ENCODE data around the gene C2CD4D. TPM values are rescaled to one million over a fixed set of nuclear protein-coding genes. Genes with fewer than 3 reads are reported as not detected.
"Not testable (repeated sequence)": the region's sequence is repeated elsewhere in the genome, so short reads cannot be mapped to it uniquely, and the experiment has no call there.

C2CD4D gene
- not detected in 2 replicates for total RNA-seq (2014; rRNA removed; shearing (Covaris generic))

DNA sequence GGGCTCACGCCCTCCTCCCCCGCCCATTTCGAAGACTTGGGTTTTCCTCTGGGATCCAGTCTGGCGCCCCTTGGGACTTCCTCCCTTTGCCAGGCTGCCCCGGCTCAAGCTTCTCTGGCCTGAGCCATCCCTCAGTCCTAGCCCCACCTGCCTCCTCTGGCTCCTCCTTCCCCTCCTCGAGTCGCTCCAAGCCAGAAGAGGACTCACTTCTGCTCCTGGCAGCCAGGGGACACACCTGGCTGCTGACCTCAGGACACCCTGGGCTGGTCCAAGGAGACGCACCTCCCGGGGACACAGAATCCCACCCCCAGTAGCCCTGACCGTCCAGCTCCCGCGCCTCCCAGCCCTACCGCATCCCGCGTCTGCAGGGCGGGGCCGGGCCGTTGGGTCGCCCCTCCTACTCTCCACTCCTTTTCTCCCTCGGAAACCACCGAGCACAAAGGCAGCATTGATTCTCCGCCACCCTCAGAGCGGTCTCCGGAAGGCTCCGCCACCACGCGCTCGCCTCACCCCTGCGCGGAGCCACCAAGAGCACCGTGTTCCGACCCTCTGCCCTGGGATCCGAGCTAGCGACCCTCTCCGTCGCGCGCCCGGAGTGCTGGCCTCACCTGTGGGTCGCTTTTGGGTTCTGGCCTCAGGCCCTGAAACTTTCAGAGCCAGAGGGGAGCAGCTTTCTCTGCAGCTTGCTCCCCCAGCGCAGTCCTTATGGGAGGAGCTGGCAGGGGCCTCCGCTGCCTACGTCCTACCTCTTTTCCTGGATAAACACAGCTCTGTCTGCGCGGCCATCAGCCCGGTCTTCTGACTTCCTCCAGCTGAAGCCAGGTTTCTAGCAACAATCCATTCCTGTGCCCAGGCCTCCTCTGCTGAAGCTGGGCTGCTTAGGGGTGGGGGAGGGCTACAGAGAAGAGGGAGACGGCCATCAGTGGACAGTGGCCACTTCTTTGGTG is at the start of gene C2CD4D:
Gene C2CD4D, minus strand, starts transcription at position 364 of the 947 bp plus-strand sequence. CDS start 831 bp downstream, outside the sequence.
- H3K4me1 ChIP-seq (replicated peaks): peaks cover 27% of the 10 kb centered on the region
- no peaks in the 10 kb centered on the region for H3K9me3 ChIP-seq (replicated peaks)
- DNase-seq (ENCODE audit: low read depth in 1 of 2, low spot score in 2 of 2): peak; percentile 51 to 67
- H3K27ac ChIP-seq: peak within 1 kb of the TSS; percentile 57
- H3K27me3 ChIP-seq (replicated peaks): no peaks in the 10 kb centered on the region
- H3K4me3 ChIP-seq: peak within 1 kb of the TSS; percentile 37
- no peaks in the 10 kb centered on the region for H3K36me3 ChIP-seq

- DNase-seq (ENCODE audit: low read depth in 1 of 2, low spot score in 2 of 2): no peak
- no peak overlapping the region for H3K27ac ChIP-seq
- peaks cover 31% of the 10 kb centered on the region for H3K4me1 ChIP-seq (replicated peaks)
- H3K9me3 ChIP-seq (replicated peaks): no peaks in the 10 kb centered on the region
- no peaks in the 10 kb centered on the region for H3K27me3 ChIP-seq (replicated peaks)
- H3K36me3 ChIP-seq: peaks cover 32% of the 10 kb centered on the region
- no peak overlapping the region for H3K4me3 ChIP-seq
Observed at GRCh38 chr1:151888972-151889570, 49.5 kb upstream of the C2CD4D start.

- Histone ChIP-seq H3K27ac (no peak overlapping the region), H3K9me3 (replicated peaks) (no peaks in the 10 kb centered on the region), H3K4me1 (replicated peaks) (peaks cover 10% of the 10 kb centered on the region), H3K36me3 (peaks cover 23% of the 10 kb centered on the region), H3K27me3 (replicated peaks) (no peaks in the 10 kb centered on the region), H3K4me3 (no peak overlapping the region)
- peak in 1 of 2 experiments; percentile 51 for DNase-seq (ENCODE audit: low read depth in 1 of 2, low spot score in 2 of 2)
Observed at GRCh38 chr1:151887028-151887427, 47.4 kb upstream of the C2CD4D start.

DNA sequence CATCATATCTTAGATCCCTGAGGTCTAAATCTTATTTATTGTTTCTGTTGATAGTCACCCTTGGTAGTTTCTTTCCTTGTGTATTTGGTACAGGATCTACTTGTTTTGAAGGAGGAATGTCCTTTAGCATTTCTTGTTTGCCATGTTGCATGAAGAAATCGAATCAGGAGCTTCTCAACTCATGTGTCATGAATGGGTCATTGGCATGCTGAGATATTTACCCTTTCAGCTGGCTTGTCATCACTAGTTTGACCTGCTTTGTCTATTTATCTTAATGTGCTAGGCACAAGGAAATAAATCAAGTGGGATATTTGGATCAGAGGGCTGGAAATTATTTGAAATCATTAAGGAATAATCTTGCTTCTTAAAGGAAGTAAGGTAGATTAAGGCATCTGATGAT is 45.9 kb upstream of the C2CD4D start:
- H3K4me1 ChIP-seq (replicated peaks): no peaks in the 10 kb centered on the region
- DNase-seq (ENCODE audit: low read depth in 1 of 2, low spot score in 2 of 2): no peak
- no peaks in the 10 kb centered on the region for H3K27me3 ChIP-seq (replicated peaks)
- H3K27ac ChIP-seq: no peak overlapping the region
- no peaks in the 10 kb centered on the region for H3K9me3 ChIP-seq (replicated peaks)
- H3K36me3 ChIP-seq: peaks cover 16% of the 10 kb centered on the region
- no peak overlapping the region for H3K4me3 ChIP-seq

- H3K9me3 ChIP-seq (replicated peaks); H3K27me3 ChIP-seq (replicated peaks); H3K4me3 ChIP-seq; DNase-seq (ENCODE audit: low read depth in 1 of 2, low spot score in 2 of 2); H3K27ac ChIP-seq; H3K4me1 ChIP-seq (replicated peaks): not testable (repeated sequence)
- H3K36me3 ChIP-seq: peaks cover 14% of the 10 kb centered on the region
Observed at GRCh38 chr1:151884879-151885278, 45.3 kb upstream of the C2CD4D start.

DNA sequence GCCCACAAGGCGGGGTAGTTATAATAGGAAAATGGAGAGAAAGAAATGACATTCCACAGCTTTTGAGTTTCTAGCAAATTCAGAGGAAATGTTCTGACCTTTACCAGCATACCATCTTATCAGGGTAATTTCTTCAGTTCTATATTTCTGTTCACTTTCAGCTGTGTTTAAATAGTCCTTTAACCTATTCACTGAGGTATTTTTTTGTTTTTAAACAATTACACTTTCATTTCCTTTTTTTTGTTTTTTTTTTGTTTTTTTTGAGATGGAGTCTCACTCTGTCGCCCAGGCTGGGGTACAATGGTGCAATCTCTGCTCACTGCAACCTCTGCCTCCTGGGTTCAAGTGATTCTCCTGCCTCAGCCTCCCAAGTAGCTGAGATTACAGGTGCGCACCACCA is 44.8 kb upstream of the C2CD4D start:
- DNase-seq (ENCODE audit: low read depth in 1 of 2, low spot score in 2 of 2); H3K9me3 ChIP-seq (replicated peaks); H3K4me1 ChIP-seq (replicated peaks); H3K27me3 ChIP-seq (replicated peaks); H3K27ac ChIP-seq; H3K4me3 ChIP-seq: not testable (repeated sequence)
- peaks cover 13% of the 10 kb centered on the region for H3K36me3 ChIP-seq

DNA sequence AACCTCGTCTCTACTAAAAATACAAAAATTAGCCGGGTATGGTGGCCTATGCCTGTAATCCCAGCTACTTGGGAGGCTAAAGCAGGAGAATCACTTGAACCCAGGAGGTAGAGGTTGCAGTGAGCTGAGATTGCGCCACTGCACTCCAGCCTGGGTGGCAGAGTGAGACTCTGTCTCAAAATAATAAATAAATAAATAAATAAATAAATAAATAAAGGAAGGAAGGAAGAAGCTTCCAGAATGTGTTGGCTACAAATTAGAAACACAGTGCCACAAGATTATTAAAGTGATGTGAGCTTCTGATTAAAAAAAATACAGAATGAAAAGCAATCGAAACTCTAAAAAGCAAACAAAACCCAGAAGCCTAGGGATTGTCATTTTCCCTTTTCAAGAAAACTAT is 44.3 kb upstream of the C2CD4D start:
- not testable (repeated sequence) for H3K4me1 ChIP-seq (replicated peaks); H3K36me3 ChIP-seq; H3K9me3 ChIP-seq (replicated peaks); H3K27me3 ChIP-seq (replicated peaks); H3K4me3 ChIP-seq; H3K27ac ChIP-seq; DNase-seq (ENCODE audit: low read depth in 1 of 2, low spot score in 2 of 2)

DNA sequence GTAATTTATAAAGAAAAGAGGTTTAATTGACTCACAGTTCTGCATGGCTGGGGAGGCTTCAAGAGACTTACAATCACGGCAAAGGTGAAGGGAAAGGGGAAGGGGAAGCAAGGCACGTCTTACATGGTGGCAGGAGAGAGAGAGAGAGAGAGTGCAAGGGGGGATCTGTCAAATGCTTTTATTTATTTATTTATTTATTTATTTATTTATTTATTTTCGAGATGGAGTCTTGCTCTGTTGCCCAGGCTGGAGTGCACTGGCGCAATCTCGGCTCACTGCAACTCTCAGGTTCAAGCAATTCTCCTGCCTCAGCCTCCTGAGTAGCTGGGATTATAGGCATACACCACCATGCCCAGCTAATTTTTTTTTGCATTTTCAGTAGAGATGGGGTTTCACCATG is 43.3 kb upstream of the C2CD4D start:
- not testable (repeated sequence) for H3K9me3 ChIP-seq (replicated peaks); DNase-seq (ENCODE audit: low read depth in 1 of 2, low spot score in 2 of 2); H3K4me3 ChIP-seq; H3K27ac ChIP-seq; H3K36me3 ChIP-seq; H3K4me1 ChIP-seq (replicated peaks); H3K27me3 ChIP-seq (replicated peaks)

DNA sequence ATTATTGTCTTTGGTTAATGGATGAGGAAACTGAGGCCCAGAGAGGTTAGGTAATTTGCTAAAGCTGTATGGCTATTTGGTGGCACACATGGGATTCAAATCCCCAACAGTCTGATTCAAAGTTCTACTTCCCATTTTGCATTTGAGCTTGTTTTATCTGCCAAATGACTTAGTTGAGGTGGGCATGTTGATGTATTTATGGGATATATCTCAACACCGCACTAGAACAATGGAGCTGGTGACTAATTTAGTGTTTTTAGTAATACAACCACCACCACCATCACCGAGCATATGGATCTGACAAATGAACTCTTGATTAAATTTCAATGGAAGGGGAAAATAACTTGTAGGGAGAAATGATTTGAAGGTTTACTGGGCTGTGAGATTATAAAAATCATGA is 42.8 kb upstream of the C2CD4D start:
- Histone ChIP-seq H3K36me3 (peaks cover 9% of the 10 kb centered on the region), H3K27me3 (replicated peaks) (no peaks in the 10 kb centered on the region), H3K4me1 (replicated peaks) (no peaks in the 10 kb centered on the region), H3K4me3 (no peak overlapping the region), H3K9me3 (replicated peaks) (no peaks in the 10 kb centered on the region), H3K27ac (no peak overlapping the region)
- no peak for DNase-seq (ENCODE audit: low read depth in 1 of 2, low spot score in 2 of 2)

- Histone ChIP-seq H3K4me1 (replicated peaks) (no peaks in the 10 kb centered on the region), H3K36me3 (peaks cover 13% of the 10 kb centered on the region), H3K27ac (no peak overlapping the region), H3K4me3 (no peak overlapping the region), H3K27me3 (replicated peaks) (no peaks in the 10 kb centered on the region), H3K9me3 (replicated peaks) (no peaks in the 10 kb centered on the region)
- DNase-seq (ENCODE audit: low read depth in 1 of 2, low spot score in 2 of 2): no peak
Observed at GRCh38 chr1:151881479-151881878, 41.9 kb upstream of the C2CD4D start.

DNA sequence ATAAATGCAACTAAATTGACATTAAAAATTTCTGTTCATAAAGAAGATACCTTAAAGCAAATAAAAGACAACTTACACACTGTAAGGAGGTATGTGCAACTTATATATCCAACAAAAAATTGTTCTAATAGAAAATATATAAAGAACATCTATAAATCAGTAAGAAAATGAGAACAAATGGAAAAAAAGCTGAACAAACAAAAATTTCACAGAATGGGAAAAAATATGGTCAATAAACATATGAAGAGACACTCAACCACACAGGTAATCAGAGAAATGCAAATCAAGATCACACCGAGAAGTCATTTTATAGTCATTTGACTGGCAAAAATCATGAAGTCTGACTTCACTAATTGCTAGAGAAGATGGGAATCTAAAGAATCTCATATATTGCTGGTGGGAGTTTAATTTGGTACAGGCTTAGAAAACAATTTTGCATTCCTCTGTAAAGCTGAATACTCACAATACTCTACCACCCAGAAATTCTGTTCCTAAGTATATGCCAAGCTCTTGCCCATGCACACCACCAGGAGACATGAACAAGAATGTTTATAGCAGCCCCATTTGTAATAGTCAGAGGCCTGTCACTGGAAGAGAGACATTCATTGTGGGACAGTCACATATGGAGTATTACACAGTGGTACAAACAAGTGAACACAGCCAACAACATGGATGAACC is 35.9 kb upstream of the C2CD4D start:
- Histone ChIP-seq H3K9me3 (replicated peaks) (no peaks in the 10 kb centered on the region), H3K4me3 (no peak overlapping the region), H3K27ac (no peak overlapping the region), H3K27me3 (replicated peaks) (no peaks in the 10 kb centered on the region), H3K36me3 (peaks cover 12% of the 10 kb centered on the region; the same call in 1 of the 2 replicates), H3K4me1 (replicated peaks) (no peaks in the 10 kb centered on the region)
- no peak for DNase-seq (ENCODE audit: low read depth in 1 of 2, low spot score in 2 of 2)

DNA sequence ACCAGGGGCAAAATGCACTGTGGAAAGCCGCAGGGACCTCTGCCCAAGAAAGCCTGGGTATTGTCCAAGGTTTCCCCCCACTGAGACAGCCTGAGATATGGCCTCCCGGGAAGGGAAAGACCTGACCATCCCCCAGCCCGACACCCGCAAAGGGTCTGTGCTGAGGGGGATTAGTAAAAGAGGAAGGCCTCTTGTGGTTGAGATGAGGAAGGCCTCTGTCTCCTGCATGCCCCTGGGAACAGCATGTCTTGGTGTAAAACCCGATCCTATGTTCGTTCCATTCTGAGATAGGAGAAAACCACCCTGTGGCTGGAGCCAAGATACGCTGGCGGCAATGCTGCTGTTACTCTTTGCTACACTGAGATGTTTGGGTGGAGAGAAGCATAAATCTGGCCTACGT is 33.2 kb upstream of the C2CD4D start:
- not testable (repeated sequence) for H3K4me3 ChIP-seq; H3K9me3 ChIP-seq (replicated peaks); DNase-seq (ENCODE audit: low read depth in 1 of 2, low spot score in 2 of 2); H3K27ac ChIP-seq; H3K4me1 ChIP-seq (replicated peaks); H3K27me3 ChIP-seq (replicated peaks)
- peaks cover 12% of the 10 kb centered on the region; the same call in 1 of the 2 replicates for H3K36me3 ChIP-seq

DNA sequence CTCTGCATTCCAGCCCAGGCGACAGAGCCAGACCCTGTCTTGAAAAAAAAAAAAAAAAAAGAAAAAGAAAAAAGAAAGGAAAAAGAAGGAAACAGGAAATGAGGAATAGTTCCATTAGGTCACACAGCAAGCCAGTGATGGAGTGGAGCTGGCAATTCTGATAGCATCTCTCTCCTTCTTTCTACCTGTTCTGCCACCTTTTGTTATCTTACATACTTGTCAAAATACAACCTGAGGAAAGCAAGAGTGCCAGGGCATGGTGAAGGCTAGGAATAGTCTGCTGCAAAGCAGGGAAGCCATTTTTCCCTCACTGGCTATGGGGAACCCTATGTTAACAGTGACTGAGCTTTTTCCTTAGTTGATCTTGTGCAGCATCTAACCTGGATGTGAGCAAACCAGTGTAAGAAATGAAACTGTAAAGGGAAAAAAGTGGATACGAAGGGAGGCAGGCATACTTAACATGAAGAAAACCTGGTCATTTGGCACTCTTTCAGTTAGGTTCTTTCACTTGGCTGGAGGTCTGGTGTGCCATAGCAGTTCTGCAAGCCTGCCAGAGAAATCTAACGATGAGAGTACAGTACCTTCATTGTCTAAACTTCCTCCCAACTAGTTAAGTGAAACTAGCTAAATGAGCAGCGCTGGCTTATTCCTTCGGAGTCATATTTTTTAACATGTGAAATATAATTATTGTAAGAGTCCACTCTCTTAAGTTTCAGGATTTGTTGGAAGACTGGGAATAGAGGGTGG is 31.8 kb upstream of the C2CD4D start:
- Histone ChIP-seq H3K36me3 (peaks cover 8% of the 10 kb centered on the region; the same call in 1 of the 2 replicates), H3K4me1 (replicated peaks) (peaks cover 11% of the 10 kb centered on the region), H3K4me3 (no peak overlapping the region), H3K27me3 (replicated peaks) (no peaks in the 10 kb centered on the region), H3K9me3 (replicated peaks) (no peaks in the 10 kb centered on the region), H3K27ac (no peak overlapping the region)
- no peak for DNase-seq (ENCODE audit: low read depth in 1 of 2, low spot score in 2 of 2)
